ENCODE results near the gene ZNF423. TPM values are rescaled to one million over a fixed set of nuclear protein-coding genes. Genes with fewer than 3 reads are reported as not detected.

ZNF423 gene
- total and polyA plus RNA-seq, 2 experiments from 2014 or later: 0.43 to 0.49 TPM

DNA sequence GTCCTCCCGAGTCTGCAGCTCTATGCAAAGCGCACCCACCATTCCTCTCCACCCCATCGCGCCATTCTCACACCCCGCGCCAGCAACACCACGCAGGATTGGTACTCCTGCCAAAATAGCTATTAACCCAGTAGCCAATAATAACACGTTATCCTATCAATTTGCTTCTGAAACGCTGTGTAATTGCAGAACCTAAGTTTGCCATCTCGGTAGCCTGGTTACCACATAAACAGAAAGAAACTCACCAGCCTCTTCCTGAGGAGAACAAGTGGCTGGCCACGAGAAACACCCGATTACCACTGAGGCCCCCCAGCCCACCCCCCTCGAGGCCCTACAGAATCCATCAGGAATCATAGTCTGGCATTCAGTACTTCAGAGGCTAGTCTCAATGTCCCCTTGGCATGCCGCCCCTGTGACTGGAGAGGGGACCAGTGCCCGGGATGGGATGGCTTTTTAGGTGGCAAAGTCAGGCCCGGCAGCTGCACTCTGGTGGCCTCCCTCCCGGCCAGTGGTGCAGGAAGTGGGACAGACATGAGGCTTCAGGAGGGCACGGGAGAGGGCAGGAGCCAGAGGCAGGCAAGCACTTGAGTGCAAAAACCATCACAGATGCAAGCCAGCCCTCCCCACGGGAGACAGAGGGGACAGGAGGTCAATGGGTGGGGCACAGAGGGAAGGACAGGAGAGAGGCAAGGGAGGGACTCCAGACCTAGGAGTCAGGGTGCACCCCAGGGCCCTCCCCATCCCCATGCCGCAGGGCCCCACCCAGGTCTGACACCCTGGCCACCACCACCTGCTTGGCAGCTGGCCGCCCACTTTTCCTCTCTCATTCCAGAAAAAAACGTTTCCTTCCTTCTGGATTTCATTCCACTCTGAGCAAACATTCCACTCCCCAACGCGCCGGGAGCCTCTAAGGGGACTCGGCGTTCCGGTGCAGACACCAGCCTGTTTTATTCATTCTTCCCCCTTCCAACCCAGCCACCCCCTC, 192.5 kb downstream of the ZNF423 start:
- no peak for TF ChIP-seq EZH2phosphoT487 (IDR thresholded peaks at IDR 0.05; ENCODE audit: insufficient read depth, low read depth)
- no peak for TF ChIP-seq EZH2 (IDR thresholded peaks at IDR 0.05; ENCODE audit: insufficient read depth, poor library complexity, severe bottlenecking)
- no peak overlapping the region for H3K9ac ChIP-seq
- no peaks in the 10 kb centered on the region for H3K9me3 ChIP-seq (ENCODE audit: low read depth)
- WGBS, 2 experiments (ENCODE audit: low coverage in 1 of 2, low lambda C conversion rate in 2 of 2, missing lambda C conversion rate in 2 of 2): 18 to 19% methylated on average over 27 to 28 of the region's 28 CpGs
- in situ Hi-C loops (cut with MboI): no loop called here
- DNase-seq: peak; percentile 35
- no peak overlapping the region for H3K4me2 ChIP-seq (ENCODE audit: unreplicated experiment)
- H3K9me2 ChIP-seq (ENCODE audit: insufficient read depth): no peaks in the 10 kb centered on the region
- H3F3A ChIP-seq (ENCODE audit: insufficient read depth): no peaks in the 10 kb centered on the region
- no peaks in the 10 kb centered on the region for H3K79me2 ChIP-seq (ENCODE audit: insufficient read depth)
- H4K20me1 ChIP-seq (ENCODE audit: insufficient read depth): no peaks in the 10 kb centered on the region
- 0 out of 2 replicates have a peak, but pooled peaks cover 3% of the 10 kb centered on the region for H3K4me1 ChIP-seq (ENCODE audit: insufficient read depth)
- no peaks in the 10 kb centered on the region for H3K36me3 ChIP-seq (ENCODE audit: low read depth)
- peak overlapping the region; percentile 42; the same call in 1 of the 2 replicates for H2AFZ ChIP-seq
- H3K4me3 ChIP-seq: peak overlapping the region; percentile 22; the same call in 1 of the 2 replicates
- no peak overlapping the region for H3K27ac ChIP-seq
- H3K27me3 ChIP-seq (replicated peaks; ENCODE audit: insufficient read depth): no peaks in the 10 kb centered on the region; the same call in 1 of the 2 replicates

DNA sequence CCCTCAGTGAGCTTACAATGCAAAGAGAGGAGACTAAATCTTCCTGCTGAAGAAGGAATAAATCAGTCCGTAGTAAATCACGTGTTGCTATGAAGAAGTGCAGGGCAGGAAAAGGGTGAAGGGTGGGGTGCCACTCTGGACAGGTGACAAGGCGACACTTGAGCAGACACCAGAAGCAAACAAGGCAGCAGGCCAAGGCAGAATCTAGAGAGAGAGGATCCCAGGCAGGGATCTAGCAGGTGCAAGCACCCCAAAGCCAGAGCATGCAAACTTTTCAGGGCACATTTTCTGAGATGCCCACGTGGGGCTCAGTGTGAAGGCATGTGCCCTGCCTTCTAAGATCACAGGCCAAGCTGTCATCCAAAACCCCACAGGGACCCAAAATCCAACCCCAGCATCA, 193.3 kb downstream of the ZNF423 start:
- no peak for DNase-seq
- no peaks in the 10 kb centered on the region; the same call in 1 of the 2 replicates for H3K27me3 ChIP-seq (replicated peaks; ENCODE audit: insufficient read depth)
- no peak overlapping the region for H3K4me3 ChIP-seq
- H3K9me2 ChIP-seq (ENCODE audit: insufficient read depth): no peaks in the 10 kb centered on the region
- no peaks in the 10 kb centered on the region for H3K9me3 ChIP-seq (ENCODE audit: low read depth)
- H3K27ac ChIP-seq: no peak overlapping the region
- no peaks in the 10 kb centered on the region for H3K79me2 ChIP-seq (ENCODE audit: insufficient read depth)
- H3K4me2 ChIP-seq (ENCODE audit: unreplicated experiment): no peak overlapping the region
- H3K9ac ChIP-seq: no peak overlapping the region
- no peaks in the 10 kb centered on the region for H3F3A ChIP-seq (ENCODE audit: insufficient read depth)
- H3K4me1 ChIP-seq (ENCODE audit: insufficient read depth): 0 out of 2 replicates have a peak, but pooled peaks cover 3% of the 10 kb centered on the region
- no peak overlapping the region for H2AFZ ChIP-seq
- H3K36me3 ChIP-seq (ENCODE audit: low read depth): no peaks in the 10 kb centered on the region
- in situ Hi-C loops (cut with MboI): no loop called here
- no peaks in the 10 kb centered on the region for H4K20me1 ChIP-seq (ENCODE audit: insufficient read depth)
- TF ChIP-seq EZH2phosphoT487 (IDR thresholded peaks at IDR 0.05; ENCODE audit: insufficient read depth, low read depth): no peak
- no peak for TF ChIP-seq EZH2 (IDR thresholded peaks at IDR 0.05; ENCODE audit: insufficient read depth, poor library complexity, severe bottlenecking)
- 79 to 87% methylated on average over 4 of the region's 4 CpGs for WGBS, 2 experiments (ENCODE audit: low coverage in 1 of 2, low lambda C conversion rate in 2 of 2, missing lambda C conversion rate in 2 of 2)

DNA sequence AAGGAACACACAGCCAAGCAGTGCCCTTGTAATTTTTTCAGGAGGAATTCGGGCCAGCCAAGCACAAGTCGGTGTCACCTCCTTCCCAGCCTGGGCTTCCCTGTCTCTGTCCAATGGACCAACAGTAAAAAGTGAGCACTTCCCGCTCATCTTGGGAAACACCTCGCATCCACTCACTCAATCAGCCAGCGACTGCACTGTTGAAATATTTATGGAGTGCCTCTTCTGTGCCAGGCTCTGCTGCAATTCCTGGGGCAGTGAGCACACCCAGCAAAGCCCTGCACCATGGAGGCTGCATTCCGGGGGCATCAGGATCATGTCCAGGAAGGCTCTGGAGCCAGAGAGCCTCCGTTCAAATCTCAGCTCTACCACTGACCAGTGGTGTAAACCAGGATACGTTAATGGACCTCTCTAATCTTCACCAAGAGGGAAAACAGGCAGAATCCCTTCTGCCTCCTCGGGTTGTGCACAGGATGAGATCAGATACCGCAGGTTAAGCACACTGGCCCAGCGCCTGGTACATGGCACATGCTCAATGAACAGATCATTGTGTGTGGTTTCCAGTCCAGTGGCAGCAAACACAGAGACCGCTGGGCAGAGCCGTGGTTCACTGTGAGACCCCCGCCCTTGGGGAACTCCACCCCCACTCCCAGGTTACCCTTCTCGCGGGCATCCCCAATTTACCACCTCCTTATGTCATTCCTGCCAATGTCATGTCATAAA, 194.3 kb downstream of the ZNF423 start:
- Histone ChIP-seq H3K4me2 (ENCODE audit: unreplicated experiment) (no peak overlapping the region), H3K9ac (no peak overlapping the region), H4K20me1 (ENCODE audit: insufficient read depth) (no peaks in the 10 kb centered on the region), H3K36me3 (ENCODE audit: low read depth) (no peaks in the 10 kb centered on the region), H3K4me3 (no peak overlapping the region), H3K27ac (no peak overlapping the region), H3K9me2 (ENCODE audit: insufficient read depth) (no peaks in the 10 kb centered on the region), H3K79me2 (ENCODE audit: insufficient read depth) (no peaks in the 10 kb centered on the region), H3K27me3 (replicated peaks; ENCODE audit: insufficient read depth) (no peaks in the 10 kb centered on the region; the same call in 1 of the 2 replicates), H3F3A (ENCODE audit: insufficient read depth) (no peaks in the 10 kb centered on the region), H3K9me3 (ENCODE audit: low read depth) (no peaks in the 10 kb centered on the region), H3K4me1 (ENCODE audit: insufficient read depth) (0 out of 2 replicates have a peak, but pooled peaks cover 3% of the 10 kb centered on the region), H2AFZ (no peak overlapping the region)
- TF ChIP-seq EZH2phosphoT487 (IDR thresholded peaks at IDR 0.05; ENCODE audit: insufficient read depth, low read depth) (no peak), EZH2 (IDR thresholded peaks at IDR 0.05; ENCODE audit: insufficient read depth, poor library complexity, severe bottlenecking) (no peak)
- 75 to 78% methylated on average over 16 of the region's 16 CpGs for WGBS, 2 experiments (ENCODE audit: low coverage in 1 of 2, low lambda C conversion rate in 2 of 2, missing lambda C conversion rate in 2 of 2)
- DNase-seq: no peak
- in situ Hi-C loops (cut with MboI): no loop called here

DNA sequence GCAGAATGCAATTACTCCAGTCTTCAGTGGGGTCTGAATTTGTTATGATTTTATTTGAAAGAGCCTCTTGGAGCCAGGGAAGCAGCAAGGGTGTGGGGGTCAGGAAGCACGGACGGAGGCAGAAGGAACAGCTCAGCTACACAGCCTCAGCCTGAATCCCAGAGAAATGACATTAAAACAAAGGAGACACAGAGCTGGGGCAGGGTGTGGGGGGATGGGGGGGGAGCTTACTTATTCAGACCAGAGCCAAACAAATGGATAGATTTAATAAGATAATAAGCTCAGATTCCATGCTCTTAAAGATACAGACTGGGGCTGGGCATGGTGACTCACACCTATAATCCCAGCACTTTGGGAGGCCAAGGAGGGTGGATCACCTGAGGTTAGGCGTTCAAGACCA, 195.3 kb downstream of the ZNF423 start:
- DNase-seq: no peak
- 84 to 89% methylated on average over 3 of the region's 3 CpGs for WGBS, 2 experiments (ENCODE audit: low coverage in 1 of 2, low lambda C conversion rate in 2 of 2, missing lambda C conversion rate in 2 of 2)
- TF ChIP-seq EZH2phosphoT487 (IDR thresholded peaks at IDR 0.05; ENCODE audit: insufficient read depth, low read depth): no peak
- no peak for TF ChIP-seq EZH2 (IDR thresholded peaks at IDR 0.05; ENCODE audit: insufficient read depth, poor library complexity, severe bottlenecking)
- no peaks in the 10 kb centered on the region for H3K79me2 ChIP-seq (ENCODE audit: insufficient read depth)
- H3K9ac ChIP-seq: no peak overlapping the region
- H3K27me3 ChIP-seq (replicated peaks; ENCODE audit: insufficient read depth): no peaks in the 10 kb centered on the region; the same call in 1 of the 2 replicates
- no peak overlapping the region for H2AFZ ChIP-seq
- no peak overlapping the region for H3K4me3 ChIP-seq
- H3K9me3 ChIP-seq (ENCODE audit: low read depth): no peaks in the 10 kb centered on the region
- no peaks in the 10 kb centered on the region for H3K36me3 ChIP-seq (ENCODE audit: low read depth)
- in situ Hi-C loops (cut with MboI): no loop called here
- 0 out of 2 replicates have a peak, but pooled peaks cover 3% of the 10 kb centered on the region for H3K4me1 ChIP-seq (ENCODE audit: insufficient read depth)
- no peaks in the 10 kb centered on the region for H4K20me1 ChIP-seq (ENCODE audit: insufficient read depth)
- H3F3A ChIP-seq (ENCODE audit: insufficient read depth): no peaks in the 10 kb centered on the region
- no peak overlapping the region for H3K27ac ChIP-seq
- H3K9me2 ChIP-seq (ENCODE audit: insufficient read depth): no peaks in the 10 kb centered on the region
- no peak overlapping the region for H3K4me2 ChIP-seq (ENCODE audit: unreplicated experiment)

Measured in GM23248 (cell line).